ENCODE results near the gene SMG7.

The SMG7 gene

DNA sequence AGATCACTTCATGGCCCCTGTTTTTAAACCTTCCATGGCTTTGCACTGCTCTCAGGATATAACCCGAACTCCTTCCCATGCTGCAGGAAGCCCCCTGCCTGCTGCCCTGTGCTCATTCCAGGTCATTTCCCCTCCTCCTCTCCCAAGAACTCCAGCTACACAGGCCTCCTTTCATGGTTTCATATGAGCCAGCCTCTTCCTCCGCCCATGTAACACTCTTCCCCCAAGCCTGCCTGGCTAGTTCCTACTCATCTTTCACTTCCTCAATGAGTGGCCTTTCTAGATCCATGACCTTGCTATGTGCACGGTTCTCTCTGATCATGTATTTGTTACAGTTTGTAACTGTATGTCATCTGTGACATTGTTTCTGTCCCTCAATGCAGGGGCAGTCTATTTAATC lies 121.1 kb downstream of the SMG7 start:
- no peak for DNase-seq

DNA sequence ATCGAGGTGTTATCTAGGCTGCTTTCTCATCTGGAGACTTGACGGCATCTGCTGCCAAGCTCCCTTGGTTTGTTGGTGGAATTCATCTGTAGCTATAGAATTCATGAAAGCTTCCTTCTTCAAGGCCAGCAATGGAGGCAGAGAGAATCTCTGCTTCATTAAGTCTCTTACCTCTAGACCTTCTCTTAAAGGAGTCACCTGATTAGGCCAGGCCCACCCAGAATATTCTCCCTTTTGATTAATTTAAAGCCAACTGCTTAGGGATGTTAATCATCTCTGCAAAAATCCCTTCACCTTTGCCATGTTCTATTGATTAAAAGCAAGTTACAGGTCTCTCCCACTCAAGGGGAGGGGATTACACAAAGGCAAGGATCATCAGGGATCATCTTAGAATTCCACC lies 123.2 kb downstream of the SMG7 start:
- no peak for DNase-seq

DNA sequence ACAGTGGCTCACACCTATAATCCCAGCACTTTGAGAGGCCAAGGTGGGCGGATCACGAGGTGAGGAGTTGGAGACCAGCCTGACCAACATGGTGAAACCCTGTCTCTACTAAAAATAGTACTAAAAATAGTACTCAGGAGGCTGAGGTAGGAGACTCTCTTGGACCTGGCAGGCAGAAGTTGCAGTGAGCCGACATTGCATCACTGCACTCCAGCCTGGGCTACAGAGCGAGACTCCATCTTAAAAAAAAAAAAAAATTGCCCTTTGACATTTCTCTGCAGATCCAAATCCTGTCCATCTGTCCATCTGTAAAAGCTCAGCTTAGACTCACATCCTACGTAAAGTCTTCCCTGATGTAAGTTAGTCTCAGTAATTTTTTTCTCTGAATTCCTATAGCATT lies 124.2 kb downstream of the SMG7 start:
- no peak for DNase-seq

DNA sequence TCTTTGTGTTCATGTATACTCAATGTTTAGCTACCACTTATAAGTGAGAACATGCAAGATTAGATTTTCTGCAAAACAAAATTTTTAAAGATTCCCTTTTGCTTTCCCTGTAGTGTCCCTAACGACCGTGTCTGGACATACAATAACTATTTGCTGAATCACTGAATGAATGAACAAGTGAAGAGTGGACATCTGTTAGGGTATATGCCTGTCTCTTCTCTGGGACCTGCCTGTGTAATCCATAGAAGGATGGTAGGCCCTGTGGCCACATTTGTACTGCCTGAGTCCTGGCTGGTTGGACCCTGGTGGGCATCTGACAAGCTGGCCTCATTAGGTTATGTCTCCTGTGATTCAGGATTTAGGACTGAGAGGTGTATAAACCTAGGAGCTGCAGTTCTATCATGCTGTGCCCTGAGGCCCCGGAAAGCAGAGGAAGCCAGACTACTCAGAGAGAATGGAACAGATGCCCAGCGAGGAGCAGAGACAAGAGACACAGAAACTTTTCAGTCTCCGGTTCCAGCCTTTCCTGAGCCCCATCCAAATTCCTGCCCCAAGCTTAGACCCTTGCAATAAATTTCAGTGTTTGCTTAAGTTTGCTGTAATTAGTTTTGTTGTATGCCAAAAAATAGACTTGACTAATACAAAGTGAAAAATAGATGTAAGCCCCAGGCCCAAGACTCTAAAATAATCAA lies 125.5 kb downstream of the SMG7 start:
- DNase-seq, result no peak

DNA sequence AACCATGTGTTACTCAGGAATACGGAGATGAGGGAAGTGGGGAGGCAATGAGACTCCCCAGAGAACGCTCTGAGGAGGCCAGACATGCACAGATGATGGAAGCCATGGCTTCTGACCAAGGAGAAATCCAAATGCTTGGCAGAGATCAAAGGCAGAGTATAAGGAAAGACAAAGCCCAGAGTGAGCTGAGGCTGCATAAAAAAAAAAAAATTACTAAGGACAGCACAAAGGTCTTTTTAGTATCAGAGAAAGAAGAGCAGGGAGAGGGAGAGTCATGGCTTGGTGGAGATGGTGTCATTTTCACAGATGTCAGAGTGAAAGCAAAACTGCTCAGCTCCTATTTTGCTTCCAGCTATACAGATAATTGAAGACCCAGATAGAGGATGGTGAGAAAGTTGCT lies 126.1 kb downstream of the SMG7 start:
- no peak for DNase-seq

DNA sequence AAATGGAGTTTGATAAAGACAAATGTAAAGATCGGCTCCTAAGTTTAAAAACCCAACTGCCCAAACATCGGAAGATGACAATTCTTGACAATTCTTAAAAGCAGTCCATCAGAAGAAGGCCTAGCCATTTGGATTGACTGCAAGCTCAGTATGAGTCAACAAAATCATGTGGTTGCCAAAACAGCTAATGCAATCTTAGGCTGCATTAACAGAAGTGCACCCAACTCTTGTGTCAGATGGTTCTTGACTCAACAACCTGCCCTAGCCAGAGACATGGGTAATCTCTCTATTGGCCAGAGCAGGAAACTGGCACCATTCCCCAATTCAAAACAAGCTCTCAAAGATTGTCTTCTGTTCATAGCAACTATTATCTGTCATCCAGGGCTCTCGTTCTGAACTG lies 127.8 kb downstream of the SMG7 start:
- DNase-seq, result no peak

DNA sequence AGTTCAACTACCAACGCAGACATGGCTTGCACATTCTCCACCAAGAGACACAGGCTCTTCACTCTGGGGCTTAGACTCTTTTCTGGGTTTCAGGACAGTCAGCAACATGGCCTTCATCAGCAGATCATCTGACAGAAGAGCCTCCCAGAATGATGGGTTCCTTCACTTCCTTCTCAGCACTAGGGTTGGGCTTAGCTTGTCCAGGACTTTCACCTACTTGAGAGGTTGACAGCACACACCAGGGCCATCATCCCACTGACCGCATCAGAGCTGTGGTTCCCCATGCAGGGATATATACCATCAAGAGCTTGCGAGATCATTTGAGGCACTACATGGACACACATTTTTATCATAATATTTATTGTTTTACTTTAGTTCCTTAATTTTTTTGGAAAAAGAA lies 128.3 kb downstream of the SMG7 start:
- no peak for DNase-seq

DNA sequence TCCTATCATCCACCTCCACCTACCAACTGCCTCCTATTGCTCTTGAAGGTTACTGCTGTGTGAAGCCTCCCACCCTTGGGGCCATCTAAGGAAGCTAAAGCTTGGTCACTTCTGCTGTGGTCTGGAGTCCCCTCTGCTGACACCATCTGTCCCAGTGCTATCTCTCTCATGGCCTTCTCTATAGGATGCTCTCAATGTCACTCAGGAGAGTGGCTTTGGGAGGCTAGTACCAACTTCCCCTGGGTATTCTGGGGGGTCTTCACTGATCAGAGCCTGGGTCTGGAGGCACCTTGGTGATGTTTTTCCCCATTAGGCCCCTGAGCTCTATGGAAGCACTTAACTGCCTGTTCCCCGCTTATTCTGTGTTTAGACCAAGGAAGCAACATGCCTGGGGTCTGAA lies 130.2 kb downstream of the SMG7 start:
- DNase-seq, result no peak

Measured in GOT3 (cell line).